GM19025 (cell line): ENCODE data around the gene LRP1-AS.
"Not testable (repeated sequence)": the region's sequence is repeated elsewhere in the genome, so short reads cannot be mapped to it uniquely, and the experiment has no call there.

Source experiments
- ATAC-seq: cut with Tn5 transposase; IDR thresholded peaks from one replicate; pipeline ENCODE4 v1.9.1; 2021; ENCODE audit warnings: mild to moderate bottlenecking, low read depth, moderate library complexity; ENCODE audit not compliant: unreplicated experiment

The LRP1-AS gene

DNA sequence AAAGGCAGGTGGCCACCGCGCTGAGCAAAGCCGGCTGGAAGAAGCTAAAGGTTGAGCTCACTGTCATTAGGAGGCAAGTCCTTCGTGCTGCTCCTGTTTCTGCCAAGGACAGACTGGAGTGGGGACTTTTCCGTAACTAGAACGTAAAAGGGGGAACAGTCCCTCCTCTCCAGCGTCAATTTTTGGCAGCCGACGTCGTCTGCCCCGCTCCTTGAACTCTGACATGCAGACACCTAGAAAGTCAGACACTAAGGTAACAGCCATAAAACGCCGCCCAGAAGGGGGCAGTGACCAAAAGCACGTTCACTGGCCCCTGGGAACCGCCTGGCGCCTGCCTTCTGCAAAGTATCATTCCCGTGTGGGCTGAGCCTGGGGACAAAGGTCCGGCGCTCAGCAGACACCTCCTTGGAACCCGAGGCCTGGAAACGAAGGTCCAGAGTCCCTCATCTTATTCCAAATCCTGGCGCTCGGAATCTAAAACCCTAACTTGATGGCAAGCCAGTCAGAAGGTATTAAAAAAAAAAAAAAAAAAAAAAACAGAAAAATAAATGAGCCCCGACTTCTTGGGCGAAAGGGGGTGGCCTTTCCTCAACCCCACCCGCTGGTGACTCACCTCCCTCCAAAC, 20.2 kb downstream of the LRP1-AS start:
- ATAC-seq, result no peak

DNA sequence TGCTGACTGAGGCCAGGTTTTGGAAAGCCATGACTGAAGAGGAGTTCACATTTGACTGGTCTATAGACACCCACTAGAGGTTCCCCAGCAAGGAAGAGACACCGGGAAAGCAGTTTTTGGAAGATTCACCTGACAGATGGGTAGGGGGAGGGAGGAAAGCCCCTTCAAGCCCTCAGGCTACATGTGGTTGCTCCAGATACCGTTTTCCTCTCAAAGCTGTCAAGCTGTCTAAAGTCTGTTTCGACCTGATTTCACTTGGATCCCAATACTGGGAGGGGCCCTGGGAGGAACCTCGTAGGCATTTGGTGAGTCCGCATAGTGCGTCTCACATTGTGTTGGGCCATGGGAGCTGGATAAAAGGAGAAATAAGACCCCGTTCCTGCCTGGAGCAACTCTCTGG, 20.9 kb downstream of the LRP1-AS start:
- ATAC-seq, result no peak

DNA sequence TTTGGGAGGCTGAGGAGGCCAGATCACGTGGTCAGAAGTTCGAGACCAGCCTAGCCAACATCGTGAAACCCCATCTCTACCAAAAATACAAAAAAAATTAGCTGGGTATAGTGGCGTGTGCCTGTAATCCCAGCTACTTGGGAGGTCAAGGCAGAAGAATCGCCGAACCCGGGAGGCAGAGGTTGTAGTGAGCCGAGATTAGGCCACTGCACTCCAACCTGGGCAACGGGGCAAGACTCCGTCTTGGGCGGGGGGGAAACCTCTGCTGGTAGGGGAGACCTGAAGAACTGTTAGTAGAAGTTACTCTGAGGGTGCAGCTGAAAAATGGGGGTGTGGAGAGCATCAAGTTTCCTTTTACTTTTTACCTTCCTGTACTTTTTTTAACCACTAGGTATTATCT, 21.4 kb downstream of the LRP1-AS start:
- ATAC-seq, result no peak

DNA sequence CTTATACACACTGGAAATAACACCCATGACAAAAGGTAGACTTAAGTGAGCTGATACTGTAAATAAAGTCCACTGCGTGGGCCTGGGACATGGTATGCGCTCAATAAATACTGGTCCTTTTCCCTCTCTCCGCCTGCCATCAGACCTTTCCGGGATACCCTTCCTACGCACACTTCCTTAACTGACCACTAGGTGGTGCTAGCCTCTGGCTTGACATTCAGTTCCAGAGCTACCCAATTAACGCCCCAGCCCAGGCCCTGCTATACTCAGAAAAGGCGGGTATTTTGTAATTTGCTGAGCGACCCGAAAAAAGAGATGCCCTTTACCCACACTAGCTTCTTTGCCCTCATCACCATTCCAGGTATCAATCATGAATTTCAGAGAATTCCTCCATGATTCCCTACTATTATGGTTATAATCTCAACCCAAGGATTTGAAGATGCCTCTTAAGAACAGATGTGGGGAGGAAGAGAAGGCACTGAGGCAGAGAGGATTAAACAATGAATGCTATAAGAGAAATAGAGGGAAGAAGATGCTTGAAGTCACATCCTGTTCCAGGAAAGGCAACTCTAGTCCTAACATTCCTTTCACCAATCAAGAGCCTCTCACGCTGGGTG, 23.1 kb downstream of the LRP1-AS start:
- no peak for ATAC-seq

DNA sequence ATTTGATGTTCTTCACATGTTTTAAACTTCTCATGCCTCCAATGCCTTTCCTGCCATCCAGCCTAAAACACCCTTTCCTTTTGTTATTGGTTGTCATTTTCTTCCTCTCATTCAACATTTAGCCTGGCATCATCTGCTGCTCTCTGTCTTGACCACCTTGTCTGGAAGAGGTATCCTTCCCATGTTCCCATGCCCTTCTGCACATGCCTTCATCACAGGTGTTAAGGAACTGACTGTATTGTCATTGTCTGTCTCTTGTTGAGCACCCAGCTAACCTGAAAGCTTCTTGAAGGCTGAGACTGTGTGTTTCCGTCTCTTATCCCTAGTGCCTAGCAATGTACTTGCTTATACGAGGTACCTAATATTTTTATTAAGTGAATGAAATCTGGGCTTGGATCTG, 23.6 kb downstream of the LRP1-AS start:
- no peak for ATAC-seq

DNA sequence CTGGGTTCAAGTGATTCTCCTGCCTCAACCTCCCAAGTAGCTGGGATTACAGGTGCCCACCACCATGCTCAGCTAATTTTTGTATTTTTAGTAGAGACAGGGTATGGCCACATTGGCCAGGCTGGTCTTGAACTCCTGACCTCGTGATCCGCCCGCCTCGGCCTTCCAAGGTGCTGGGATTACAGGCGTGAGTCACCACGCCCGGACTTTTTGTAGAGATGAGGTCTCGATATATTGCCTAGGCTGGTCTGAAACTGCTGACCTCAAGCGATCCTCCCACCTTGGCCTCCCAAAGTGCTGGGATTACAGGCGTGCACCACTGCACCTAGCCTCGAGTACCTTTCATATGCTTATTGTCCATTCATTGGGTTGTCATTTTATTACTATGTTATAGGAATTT, 26.7 kb downstream of the LRP1-AS start:
- ATAC-seq, result not testable (repeated sequence)

DNA sequence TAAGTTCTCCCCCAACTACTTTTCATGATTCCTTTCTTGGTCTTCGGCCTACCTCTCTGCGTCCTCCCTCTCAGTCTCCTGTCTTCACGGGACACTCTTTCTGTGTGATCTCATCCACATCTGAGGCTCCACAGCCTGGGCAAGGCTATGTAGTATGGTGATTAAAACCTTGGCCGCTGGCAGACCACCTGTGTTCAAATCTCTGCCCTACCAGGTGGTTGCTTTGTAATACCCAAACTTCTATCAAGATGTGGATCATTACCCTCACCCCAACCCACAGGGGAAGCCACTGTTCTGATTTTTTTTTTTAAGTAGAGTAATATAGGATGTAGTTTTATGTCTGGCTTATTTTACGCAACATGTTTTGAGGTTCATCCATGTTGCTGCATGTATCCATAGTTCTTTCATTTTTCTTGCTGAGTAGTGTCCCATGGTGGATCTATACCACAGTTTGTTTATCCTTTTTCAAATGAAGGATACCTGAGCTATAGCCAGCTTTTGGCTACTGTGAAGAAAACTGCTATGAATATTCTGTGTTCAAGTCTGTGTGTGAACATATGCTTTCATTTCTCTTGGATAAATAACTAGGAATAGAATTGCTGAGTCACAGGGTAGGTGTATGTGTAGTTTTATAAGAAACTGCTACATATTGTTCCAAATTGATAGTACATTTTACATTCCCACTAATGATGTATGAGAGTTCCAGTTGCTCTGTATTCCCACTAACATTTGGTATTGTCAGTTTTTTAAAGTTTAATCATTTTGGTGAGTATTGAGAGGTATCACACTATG, 27.9 kb downstream of the LRP1-AS start:
- ATAC-seq, result no peak

DNA sequence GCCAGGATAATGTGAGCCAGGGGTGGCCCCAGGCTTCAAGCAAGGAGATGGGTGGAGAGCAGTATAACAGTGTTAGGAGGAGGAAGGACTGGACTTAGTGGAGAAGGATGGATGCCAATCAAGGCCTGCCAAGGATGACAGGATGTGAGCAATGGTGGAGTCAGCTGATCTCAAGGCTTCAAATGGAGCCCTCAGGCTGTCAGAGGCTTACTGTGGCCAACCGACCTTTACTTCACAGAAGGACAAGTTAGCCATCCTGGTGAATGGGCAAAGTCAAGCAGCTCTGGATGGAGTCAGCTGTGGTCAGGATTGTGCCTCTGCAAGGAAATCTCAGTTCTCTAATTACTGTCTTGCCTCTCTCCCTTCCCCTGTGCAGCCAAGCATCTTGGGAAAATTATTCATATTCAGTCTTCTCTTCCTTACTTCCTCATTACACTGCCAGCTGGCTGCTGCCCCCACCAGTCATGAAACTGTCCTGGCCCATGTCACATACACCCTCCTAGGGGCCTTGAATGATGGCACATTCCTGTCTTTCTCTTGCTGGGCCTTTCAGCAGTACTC, 28.6 kb downstream of the LRP1-AS start:
- no peak for ATAC-seq

DNA sequence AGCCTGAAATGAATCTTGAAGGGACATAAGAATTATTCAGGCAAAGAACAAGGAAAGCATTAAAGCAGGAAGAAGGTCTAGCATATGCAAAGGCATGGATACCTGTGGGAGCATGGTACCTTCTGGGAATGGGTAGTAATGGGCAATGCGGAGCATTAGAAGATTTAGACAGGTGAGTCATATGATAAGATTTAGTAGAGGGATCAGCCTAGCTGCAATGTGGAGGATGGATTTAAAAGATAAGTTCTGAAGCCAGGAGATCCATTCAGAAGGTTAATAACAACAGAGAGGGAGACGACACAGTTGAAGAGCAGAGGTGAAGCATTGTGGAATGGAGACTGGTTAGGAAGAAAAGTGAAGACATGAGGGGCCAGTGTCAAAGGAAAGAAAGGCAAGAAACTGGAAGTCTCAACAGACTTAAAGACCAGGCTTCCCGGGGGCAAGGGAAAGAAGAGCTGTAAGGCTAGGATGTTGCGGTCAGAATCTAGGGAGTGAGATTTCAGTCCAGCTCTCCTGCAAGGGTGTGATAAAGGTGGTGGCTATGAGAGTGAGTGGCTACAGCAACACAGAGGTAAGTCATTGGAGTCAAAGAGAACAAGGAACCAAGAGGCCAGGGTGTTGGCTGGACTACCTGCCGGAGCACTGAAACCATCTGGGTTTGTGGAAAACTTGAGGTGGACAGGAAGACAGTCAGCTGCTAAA, 30.7 kb downstream of the LRP1-AS start:
- no peak for ATAC-seq

DNA sequence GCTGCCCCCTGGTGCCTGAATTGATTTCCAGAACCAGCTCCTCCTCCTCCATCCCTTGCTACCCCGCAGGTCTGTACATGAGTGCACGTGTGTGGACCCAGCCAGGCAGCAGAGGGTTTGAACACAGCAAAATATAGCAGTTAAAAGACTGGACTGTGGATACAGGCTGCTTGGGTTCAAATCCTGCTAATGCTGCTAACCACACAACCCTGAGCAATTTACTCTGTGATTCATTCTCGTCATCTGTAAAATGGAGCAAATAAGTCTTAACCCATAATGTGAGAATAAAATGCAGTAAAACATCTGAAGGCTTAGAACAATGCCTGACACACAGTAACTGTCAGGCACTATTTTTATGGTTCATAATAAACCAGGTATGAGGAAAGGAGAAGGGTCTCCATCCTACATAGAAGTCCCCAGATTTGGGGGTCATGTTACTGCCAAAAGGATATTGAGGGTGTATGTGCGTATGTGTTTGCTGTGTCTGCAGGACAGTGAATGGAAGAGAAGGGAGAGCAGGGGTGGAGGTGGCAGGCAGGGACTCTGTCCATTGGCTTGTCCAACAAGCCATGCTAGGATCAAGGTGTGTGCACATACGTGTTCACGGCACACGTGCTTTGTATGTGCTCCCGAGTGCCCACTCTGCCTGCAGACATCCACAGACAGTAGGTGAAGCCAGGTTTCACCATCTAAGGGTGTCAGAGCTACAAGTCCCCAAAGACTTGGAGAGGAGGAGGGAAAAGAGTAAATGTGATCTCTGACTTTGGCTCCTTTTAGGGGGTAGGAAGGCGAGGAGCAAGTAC, 34.7 kb downstream of the LRP1-AS start:
- peak; percentile 44 for ATAC-seq

DNA sequence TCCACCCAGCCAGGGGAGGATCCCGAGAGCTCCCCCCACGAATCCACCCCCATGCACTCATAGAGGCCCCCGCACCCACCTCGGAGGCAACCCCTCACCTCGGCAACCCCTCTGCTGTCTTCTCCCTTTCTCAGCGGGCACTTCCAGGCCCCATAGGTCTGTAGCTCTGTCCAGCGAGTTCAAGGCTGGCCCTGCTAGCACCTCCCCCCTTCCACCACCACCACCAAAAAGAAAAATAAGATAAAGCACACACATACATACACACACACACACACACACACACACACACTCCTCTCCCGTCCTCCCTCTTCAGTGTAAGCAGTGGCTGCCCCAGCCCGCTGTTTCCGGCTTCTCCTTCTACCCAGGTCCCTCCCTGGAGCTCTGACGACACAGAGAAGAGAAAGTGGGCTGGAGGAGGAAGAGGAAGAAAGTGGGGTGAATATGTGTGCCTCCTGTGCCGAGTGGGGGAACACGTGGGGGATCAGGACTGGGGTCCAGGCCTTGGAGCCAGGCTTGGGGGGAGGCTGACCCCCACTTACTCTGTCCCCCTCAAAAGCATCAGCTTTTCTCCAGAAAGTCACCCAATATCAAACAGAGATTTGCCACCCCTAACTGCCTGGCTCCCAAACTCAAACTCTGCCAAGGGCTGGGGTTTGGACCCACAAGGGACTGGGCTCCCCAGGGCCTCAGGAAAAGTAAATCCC, 36.2 kb downstream of the LRP1-AS start, which contains the start of gene STAT6:
Gene STAT6, minus strand, starts transcription at position 332 of the 704 bp plus-strand sequence. CDS start 3,084 bp downstream, outside the sequence.
- peak; percentile 55 for ATAC-seq

DNA sequence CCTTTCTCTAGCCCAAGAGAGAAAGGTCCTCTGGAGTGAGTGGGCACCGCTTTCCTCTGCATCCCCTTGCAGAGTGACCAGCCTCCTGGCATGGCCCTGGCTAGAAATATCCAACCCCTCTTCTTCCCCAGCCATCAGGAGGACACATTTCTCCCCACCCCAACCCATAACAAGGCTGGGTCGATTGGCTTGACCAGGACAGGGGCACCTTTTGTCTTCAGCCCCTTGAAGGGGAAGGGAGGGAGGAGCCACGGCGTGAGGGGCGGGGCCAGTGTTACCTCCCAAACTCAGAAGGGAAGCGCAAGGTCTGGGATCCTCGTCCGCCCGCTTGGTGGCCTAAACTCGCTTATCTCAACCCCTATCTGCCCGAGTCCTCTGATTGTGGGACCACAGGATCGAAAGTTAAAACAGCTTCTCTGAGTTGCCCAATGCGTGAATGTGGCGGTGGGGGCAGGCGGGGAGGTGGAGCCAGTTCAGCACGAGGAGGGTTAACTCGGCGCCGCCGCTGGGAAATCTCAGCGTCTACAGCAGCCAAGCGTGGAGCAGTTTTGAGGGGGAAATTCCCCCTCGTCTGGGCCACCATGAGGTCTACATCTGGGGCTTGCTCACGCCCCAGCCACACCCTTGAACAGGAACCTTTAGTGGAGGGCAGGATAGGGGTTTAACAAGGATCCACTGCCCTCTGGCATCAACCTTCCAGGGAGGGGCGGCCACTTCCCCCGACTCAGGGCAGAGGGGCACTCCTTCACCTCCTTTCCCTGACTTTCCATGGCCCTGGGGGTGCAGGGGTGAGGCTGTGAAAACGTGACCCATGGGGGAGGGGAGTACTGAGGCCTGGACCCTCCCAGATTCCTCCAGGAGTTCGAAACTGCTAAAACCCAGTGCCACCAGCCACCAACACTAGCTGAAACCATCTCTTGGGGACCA, 37.1 kb downstream of the LRP1-AS start:
- ATAC-seq, result peak; percentile 63

DNA sequence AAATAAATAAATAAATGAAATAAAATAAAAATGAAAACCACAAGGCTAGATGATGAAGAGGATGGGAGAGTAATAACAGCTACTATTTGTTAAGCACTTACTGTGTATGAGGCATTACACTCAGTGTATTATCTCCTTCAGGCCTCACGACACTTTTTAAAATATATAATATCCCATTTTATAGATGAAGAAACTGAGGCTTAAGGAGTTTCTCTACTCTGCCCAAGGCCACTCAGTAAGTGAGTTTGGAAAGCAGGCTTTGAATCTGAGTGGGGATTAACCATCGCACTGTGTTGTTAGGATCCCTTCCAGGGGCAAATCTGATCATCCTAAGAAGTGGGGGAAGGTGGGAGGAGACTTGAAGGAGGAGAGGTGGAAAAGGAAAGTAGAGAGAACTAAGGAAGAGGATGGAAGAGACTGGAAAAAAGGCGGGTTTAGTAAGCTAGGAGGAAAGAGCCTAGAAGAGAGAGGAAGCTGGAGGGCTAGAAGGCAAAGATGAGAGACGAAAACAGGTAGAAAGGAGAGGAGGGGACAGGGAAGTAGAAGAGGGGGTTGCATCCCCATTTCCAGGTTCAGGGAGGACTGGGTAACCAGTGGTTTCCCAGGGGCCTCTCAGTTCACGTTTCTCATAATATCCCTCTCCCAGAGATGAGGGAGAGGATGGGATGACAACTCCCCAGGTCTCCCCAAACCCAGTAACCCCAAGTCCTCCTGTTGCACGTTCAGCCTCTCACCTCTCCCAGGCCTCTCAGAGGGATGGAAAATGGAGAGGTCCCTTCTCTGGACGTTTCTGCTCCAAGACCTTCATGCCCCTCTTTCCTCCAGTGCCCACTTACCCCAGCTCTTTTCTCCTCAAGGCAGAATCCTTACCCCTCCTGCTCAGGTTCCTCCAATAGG, 38.0 kb downstream of the LRP1-AS start:
- no peak for ATAC-seq

DNA sequence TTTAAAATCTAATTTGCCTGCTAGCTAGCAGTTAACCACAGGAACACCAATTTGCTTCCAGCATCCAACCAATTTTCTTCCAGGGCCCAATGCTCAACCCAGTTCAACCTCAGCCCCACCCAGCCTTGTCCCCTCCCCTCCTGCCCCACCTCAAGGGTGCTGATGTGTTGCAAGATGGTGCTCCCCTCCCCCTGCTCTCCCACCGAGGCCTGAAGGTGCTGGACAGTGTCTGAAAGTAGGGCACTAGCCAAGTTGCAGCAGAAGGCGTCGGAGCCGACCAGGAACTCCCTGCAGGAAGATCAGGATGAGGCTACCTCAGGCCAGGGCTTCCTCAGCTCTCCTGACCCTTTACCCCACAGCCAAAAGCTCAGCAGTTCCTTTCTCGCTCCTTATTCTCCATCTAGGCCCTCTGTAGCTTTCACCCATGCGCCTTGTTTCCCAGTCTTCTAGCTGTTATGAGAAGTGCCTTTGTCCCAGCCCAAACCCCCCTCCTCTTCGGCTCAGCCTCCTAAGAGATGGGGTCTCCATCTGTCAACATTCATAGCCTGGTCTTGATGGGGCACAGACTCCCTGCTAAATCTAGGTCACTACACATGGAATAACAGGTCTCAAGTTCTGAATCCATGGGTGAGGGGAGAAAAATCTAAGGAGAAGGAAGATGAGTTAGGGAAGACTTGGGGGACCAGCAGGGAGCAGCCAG, 39.8 kb downstream of the LRP1-AS start:
- ATAC-seq, result no peak

DNA sequence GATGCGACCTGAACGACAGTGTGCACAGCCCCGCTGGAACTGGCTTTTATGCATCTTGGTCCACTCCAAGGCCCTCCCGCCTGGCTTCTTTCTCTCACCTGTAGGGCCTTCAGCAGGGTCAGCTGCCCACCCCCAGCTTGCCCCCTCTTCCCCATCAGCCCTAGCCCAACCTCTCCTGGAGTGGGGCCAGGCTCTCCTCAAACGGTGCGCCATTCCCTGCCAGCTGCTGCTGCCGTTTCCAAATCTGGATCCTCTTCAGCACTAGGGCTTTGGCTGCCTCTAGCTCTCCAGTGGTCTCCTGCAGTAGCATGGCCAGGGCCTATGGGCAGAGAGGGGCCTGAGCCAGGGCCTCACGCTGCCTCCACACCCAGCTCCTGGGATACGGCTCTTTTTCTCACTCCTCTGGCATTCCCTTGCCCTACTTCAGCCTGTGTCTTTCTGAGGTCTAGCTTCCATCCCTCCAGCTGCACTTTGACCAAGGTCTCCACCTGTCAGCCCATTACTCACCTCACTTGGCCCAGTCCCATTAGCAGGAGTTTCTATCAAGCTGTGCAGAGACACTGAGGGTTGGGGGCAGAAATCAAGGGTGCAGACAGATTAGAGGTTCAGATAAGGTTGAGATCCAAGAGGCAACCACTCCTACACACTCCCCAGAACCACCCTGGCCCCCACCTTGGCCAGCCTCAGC, 41.3 kb downstream of the LRP1-AS start:
- no peak for ATAC-seq
